WTC11 (cell line): ENCODE results near the gene REEP2. TPM values are rescaled to one million over a fixed set of nuclear protein-coding genes. Genes with fewer than 3 reads are reported as not detected.

ENCODE experiments used
- ATAC-seq: fragments of 200-7000 bp; cut with Tn5 transposase; 2 replicates; pipeline ENCODE4 v1.10.0; 2021; ENCODE audit warnings: mild to moderate bottlenecking, moderate library complexity
- CTCF ChIA-PET: fragments of 300-600 bp; sonication (Branson Sonifier 250); formaldehyde crosslinking; loops from one replicate; lab custom pipeline; 2021; ENCODE audit warnings: antibody characterized with exemption; lab: Charles Lee
- POLR2A ChIA-PET: fragments of 350-600 bp; sonication (Branson Sonifier 250); formaldehyde crosslinking; loops from one replicate; lab custom pipeline; 2021; ENCODE audit warnings: antibody characterized with exemption; lab: Charles Lee
- DNase-seq: peaks from one replicate; pipeline ENCODE4 v3.0.0; 2021; ENCODE audit warnings: low spot score
- H3K27ac Mint-ChIP-seq: 2 replicates; pipeline ENCODE4 v1.8.0; 2021; ENCODE audit warnings: mixed read lengths
- H3K27me3 Mint-ChIP-seq: 2 replicates; pipeline ENCODE4 v1.8.0; 2021; ENCODE audit warnings: low read depth, mild to moderate bottlenecking, moderate library complexity, mixed read lengths
- H3K36me3 Mint-ChIP-seq: 2 replicates; pipeline ENCODE4 v1.8.0; 2021; ENCODE audit warnings: mixed read lengths
- H3K4me1 Mint-ChIP-seq: 2 replicates; pipeline ENCODE4 v1.8.0; 2022; ENCODE audit warnings: mixed read lengths
- H3K4me3 Mint-ChIP-seq: 2 replicates; pipeline ENCODE4 v1.8.0; 2021; ENCODE audit warnings: mild to moderate bottlenecking, moderate library complexity, mixed read lengths
- H3K9me3 Mint-ChIP-seq: 2 replicates; pipeline ENCODE4 v1.8.0; 2021; ENCODE audit warnings: mixed read lengths
- ATF3 ChIP-seq: sonication (generic); formaldehyde crosslinking; conservative IDR thresholded peaks from 2 replicates; pipeline ENCODE4 v1.8.1; 2022; ENCODE audit warnings: mild to moderate bottlenecking, missing genetic modification reagents
- IRF2 ChIP-seq: sonication (generic); formaldehyde crosslinking; IDR thresholded peaks from 2 replicates; pipeline ENCODE4 v1.8.0; 2022; ENCODE audit warnings: low read depth, missing genetic modification reagents, borderline replicate concordance
- JAZF1 ChIP-seq: fragments of 250-450 bp; sonication (Bioruptor Pico); IDR thresholded peaks from 2 replicates; pipeline ENCODE4 v1.9.0; 2021; ENCODE audit warnings: moderate library complexity, mild to moderate bottlenecking, inconsistent platforms
- JUN ChIP-seq: sonication (generic); formaldehyde crosslinking; IDR thresholded peaks from 2 replicates; pipeline ENCODE4 v1.8.0; 2023; ENCODE audit warnings: mild to moderate bottlenecking, missing genetic modification reagents
- MXD4 ChIP-seq: fragments of 250-450 bp; sonication (Bioruptor Pico); IDR thresholded peaks from 2 replicates; pipeline ENCODE4 v1.8.0; 2021; ENCODE audit warnings: mild to moderate bottlenecking, moderate library complexity, borderline replicate concordance
- NFATC4 ChIP-seq: fragments of 250-450 bp; sonication (Bioruptor Pico); IDR thresholded peaks from 2 replicates; pipeline ENCODE4 v1.9.0; 2021; ENCODE audit warnings: mild to moderate bottlenecking
- PRRX2 ChIP-seq: fragments of 250-450 bp; sonication (Bioruptor Pico); IDR thresholded peaks from 2 replicates; pipeline ENCODE4 v1.8.0; 2021; ENCODE audit warnings: mild to moderate bottlenecking
- SMAD4 ChIP-seq: sonication (generic); formaldehyde crosslinking; IDR thresholded peaks from 2 replicates; pipeline ENCODE4 v1.8.0; 2022; ENCODE audit warnings: mild to moderate bottlenecking, missing genetic modification reagents
- USF1 ChIP-seq: sonication (generic); formaldehyde crosslinking; IDR thresholded peaks from 2 replicates; pipeline ENCODE4 v1.8.0; 2022; ENCODE audit warnings: mild to moderate bottlenecking, missing genetic modification reagents
- ZBTB43 ChIP-seq: sonication (generic); formaldehyde crosslinking; IDR thresholded peaks from 2 replicates; pipeline ENCODE4 v1.8.1; 2023; ENCODE audit warnings: mild to moderate bottlenecking, missing genetic modification reagents
- ZNF396 ChIP-seq: fragments of 250-450 bp; sonication (Bioruptor Pico); IDR thresholded peaks from 2 replicates; pipeline ENCODE4 v1.8.0; 2021; ENCODE audit warnings: mild to moderate bottlenecking, moderate library complexity, borderline replicate concordance
- ZNF416 ChIP-seq: fragments of 250-450 bp; sonication (Bioruptor Pico); IDR thresholded peaks from 2 replicates; pipeline ENCODE4 v1.9.0; 2021; ENCODE audit warnings: mild to moderate bottlenecking, inconsistent platforms
- ZNF425 ChIP-seq: fragments of 250-450 bp; sonication (Bioruptor Pico); conservative IDR thresholded peaks from 2 replicates; pipeline ENCODE4 v1.9.0; 2021; ENCODE audit warnings: mild to moderate bottlenecking
- ZNF512 ChIP-seq: sonication (generic); formaldehyde crosslinking; IDR thresholded peaks from 2 replicates; pipeline ENCODE4 v1.8.1; 2022; ENCODE audit warnings: missing genetic modification reagents, borderline replicate concordance
- ZNF532 ChIP-seq: fragments of 250-450 bp; sonication (Bioruptor Pico); IDR thresholded peaks from 2 replicates; pipeline ENCODE4 v1.9.0; 2021; ENCODE audit warnings: mild to moderate bottlenecking, borderline replicate concordance
- ZSCAN18 ChIP-seq: fragments of 250-450 bp; sonication (Bioruptor Pico); IDR thresholded peaks from 2 replicates; pipeline ENCODE4 v2.1.2; 2022; ENCODE audit warnings: mild to moderate bottlenecking, moderate library complexity
- total RNA-seq: library from RNA; stranded (reverse); gene quantifications from 3 replicates; pipeline ENCODE4 v1.2.3, GENCODE V29; 2021

Gene REEP2
- total RNA-seq, 1 experiment from 2014 or later: 51.1 TPM

- peak; percentile 4; the same call in 1 of the 2 replicates for TF ChIP-seq PRRX2 (CRISPR knock-in tag)
These were observed 27.5 kb downstream of the REEP2 start (continued) for GRCh38 chr5:138466125-138466899.

GRCh38 chr5:138466900-138467710, 28.2 kb downstream of the REEP2 start:
- CTCF ChIA-PET: interaction anchor here (1.2 to 13.9 kb wide), 4 partner anchors 12 to 112 kb away, joined by 3 to 254 read pairs (median 54); no protein-coding TSS in a partner anchor

GRCh38 chr5:138467711-138468132, 28.9 kb downstream of the REEP2 start:
- Mint-ChIP-seq H3K36me3 (peaks cover 22% of the 10 kb centered on the region), H3K4me3 (peak overlapping the region; percentile 72), H3K27me3 (peaks cover 34% of the 10 kb centered on the region), H3K27ac (no peak overlapping the region; the same call in 1 of the 2 replicates), H3K9me3 (no peaks in the 10 kb centered on the region), H3K4me1 (peaks cover 10% of the 10 kb centered on the region)
- POLR2A ChIA-PET: interaction anchor here (3.3 kb wide), 1 partner anchor 25 kb away, joined by 22 read pairs; no protein-coding TSS in a partner anchor
- no peak for DNase-seq
- ATAC-seq: no peak
- CTCF ChIA-PET: interaction anchor here (13.9 kb wide), 1 partner anchor 34 kb away, joined by 254 read pairs; no protein-coding TSS in a partner anchor
- TF ChIP-seq ATF3 (CRISPR knock-in tag): no peak
- TF ChIP-seq ZNF396: no peak
- no peak for TF ChIP-seq ZNF532
- no peak for TF ChIP-seq JUN (CRISPR knock-in tag)
- no peak for TF ChIP-seq ZBTB43 (CRISPR knock-in tag)
- no peak for TF ChIP-seq ZNF425 (CRISPR knock-in tag)
- TF ChIP-seq NFATC4: no peak
- TF ChIP-seq JAZF1 (CRISPR knock-in tag): no peak
- no peak for TF ChIP-seq ZSCAN18 (CRISPR knock-in tag)
- no peak for TF ChIP-seq IRF2 (CRISPR knock-in tag)

More at GRCh38 chr5:138466900-138467710, 28.2 kb downstream of the REEP2 start:
- no peak for TF ChIP-seq ZNF512
- TF ChIP-seq SMAD4 (CRISPR knock-in tag): no peak
- TF ChIP-seq ZNF416 (CRISPR knock-in tag): no peak
- TF ChIP-seq IRF2 (CRISPR knock-in tag): no peak
- TF ChIP-seq USF1 (CRISPR knock-in tag): no peak
- no peak for TF ChIP-seq MXD4
- Mint-ChIP-seq H3K9me3 (no peaks in the 10 kb centered on the region), H3K4me3 (peak overlapping the region; percentile 72), H3K27ac (peak overlapping the region; percentile 43; the same call in 1 of the 2 replicates), H3K36me3 (peaks cover 22% of the 10 kb centered on the region), H3K4me1 (peaks cover 4% of the 10 kb centered on the region), H3K27me3 (peaks cover 34% of the 10 kb centered on the region)
- no peak for DNase-seq
- POLR2A ChIA-PET: interaction anchor here (3.0 to 3.3 kb wide), 2 partner anchors 26 to 36 kb away, joined by 22 to 28 read pairs; no protein-coding TSS in a partner anchor
- no peak for ATAC-seq
